C1 segment of cervical spinal cord (tissue), 14 donors: ENCODE results near the gene CDH5.
"Not testable (repeated sequence)": the region's sequence is repeated elsewhere in the genome, so short reads cannot be mapped to it uniquely, and the experiment has no call there.

Source experiments
- DNase-seq, 14 donors: peaks; one replicate each; lab custom pipeline; 2025; lab: John Stamatoyannopoulos, UW

CDH5 gene

DNA sequence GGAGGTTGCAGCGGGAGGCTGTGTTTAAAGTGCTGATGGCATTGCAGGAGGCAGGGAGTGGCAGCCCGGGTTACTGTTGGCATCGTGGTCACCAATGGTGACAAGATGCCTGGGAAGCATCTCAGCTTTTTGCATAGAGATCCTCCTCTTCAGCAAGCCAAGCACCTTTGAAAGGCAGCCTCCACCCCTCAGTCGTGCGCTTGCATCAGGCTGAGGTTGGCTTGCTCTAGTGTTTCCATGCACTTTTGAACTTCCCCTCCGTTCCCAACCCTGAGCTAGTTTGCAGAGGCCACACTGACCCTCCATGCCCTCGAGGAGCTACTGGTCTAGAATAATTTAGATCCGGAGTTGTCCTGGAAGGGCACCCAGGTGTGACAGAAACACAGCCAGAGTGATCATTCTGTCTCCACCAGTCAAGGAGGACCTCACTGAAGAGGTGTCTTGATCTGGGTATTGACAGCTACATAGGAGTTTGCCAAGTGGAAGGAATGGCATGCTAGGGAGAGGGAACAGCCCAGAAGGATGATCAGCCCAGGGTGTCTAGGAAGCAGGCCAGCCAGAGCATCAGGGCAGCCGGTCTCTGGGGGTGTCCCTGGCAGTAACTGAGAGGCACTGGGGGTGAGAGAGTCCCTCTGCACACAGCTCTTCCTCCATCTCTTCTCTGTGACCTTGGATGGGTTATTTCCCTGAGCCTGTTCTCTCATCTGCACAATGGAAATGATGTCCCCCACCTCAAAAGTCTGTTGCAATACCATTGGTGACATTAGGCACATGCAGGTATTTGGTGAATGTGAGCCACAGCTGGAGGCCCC, 68.3 kb downstream of the CDH5 start:
- no peak for DNase-seq

DNA sequence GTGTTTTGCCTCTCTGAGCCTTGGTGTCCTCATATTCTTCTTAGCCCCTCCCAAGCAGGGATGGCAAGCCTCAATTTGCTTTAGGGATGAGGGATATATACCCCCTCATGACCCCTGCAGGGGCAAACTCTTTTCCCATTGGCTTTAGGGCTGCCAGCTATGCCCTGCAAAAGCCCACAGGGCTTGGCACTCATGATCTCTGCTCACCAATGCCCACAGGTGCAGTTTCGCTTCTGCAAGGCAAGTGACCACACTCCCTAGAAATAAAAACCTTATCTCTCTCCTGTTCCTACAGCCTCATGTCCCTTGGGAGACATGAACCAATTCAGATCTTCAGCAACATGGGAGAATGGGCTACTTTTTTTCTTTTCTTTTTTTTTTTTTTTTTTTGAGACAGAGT, 69.4 kb downstream of the CDH5 start:
- no peak for DNase-seq

DNA sequence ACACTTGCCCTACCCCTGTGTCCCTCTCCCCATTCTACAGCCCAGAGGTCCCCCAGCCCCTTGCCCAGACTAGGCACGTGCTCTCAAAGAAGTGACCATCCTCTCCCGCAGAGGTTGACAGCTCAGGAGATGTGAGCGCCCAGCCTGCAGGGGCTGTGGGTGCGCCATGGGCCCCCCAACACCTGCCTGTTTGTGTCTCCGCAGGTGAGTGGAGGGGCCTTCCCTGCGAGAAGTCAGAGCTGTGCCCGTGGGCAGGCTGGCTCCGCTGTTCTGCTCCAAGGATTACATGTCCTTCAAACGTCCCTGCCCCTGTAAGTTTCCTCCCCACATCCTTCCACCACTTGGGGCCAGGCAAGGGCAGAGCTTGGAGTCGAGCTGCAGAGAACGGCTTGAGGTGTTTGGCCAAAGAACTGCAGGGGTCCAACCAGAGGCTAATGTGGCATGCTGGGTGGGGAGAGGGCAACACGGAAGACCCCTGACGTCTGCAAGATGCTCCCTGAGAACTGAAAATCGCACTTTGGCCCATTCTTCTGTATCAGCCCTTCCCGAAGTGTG, 71.0 kb downstream of the CDH5 start:
- no peak for DNase-seq

DNA sequence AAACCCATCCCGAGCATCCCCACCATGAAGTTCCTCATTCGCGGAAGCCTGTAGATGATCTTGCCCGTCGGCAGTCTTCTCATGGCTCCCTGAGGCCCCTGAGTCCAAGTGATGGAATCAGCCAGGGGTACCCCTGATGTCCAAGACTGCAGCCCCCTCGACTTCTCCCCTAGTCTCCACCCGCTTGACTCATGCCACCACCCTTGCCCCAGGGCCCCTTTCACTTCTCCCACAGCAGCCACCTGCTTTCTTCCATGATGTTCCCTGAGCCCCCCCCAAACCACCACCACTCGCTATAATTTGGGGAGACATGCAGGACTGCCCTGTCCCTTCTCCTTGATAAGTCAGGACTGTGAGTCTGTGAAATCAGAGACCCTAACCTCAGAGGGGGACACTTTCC, 72.0 kb downstream of the CDH5 start:
- DNase-seq = no peak

GRCh38 chr16:66439051-66439730, 72.7 kb downstream of the CDH5 start:
- no peak for DNase-seq

DNA sequence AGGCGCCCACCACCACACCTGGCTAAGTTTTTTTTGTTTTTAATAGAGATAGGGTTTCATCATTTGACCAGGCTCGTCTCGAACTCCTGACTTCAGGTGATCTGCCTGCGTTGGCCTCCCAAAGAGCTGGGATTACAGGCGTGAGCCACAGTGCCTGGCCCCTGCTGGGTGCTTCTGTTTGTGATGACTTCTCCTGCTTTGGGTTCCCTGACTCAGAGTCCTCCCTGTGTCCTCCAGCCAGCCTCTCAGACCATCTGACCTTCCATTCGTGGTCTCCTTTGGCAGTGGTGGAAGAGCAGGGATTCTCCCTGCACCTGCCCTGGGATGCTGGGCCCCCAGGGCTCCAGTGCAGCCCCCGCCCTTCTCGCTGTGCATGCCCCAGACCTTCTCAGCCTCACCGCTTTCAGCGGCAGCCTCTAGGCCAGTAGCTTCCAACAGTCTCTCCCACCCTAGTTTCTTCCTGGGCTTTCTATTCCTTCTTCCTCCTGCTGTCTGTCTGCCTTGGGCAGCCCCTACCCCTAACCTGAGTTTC, 73.8 kb downstream of the CDH5 start:
- DNase-seq = no peak

DNA sequence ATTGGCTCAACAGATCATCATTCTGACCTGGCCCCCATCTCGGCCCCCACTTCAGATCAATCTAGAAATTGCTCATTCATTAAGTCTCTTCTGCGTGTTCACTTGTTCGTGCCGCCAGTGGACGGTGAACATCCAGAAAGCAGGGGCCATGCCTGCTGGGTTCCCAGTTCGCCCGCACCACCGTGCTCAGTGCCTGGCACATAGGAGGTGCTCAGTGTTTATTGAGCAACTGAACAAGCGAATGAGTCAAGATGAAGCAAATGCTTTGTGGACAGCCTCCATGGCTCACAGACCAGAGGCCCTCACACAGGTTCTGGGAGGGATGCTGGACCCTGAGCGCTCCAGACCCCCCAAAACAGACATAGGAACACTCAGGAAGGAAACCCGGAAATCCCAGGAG, 74.5 kb downstream of the CDH5 start:
- DNase-seq = no peak

DNA sequence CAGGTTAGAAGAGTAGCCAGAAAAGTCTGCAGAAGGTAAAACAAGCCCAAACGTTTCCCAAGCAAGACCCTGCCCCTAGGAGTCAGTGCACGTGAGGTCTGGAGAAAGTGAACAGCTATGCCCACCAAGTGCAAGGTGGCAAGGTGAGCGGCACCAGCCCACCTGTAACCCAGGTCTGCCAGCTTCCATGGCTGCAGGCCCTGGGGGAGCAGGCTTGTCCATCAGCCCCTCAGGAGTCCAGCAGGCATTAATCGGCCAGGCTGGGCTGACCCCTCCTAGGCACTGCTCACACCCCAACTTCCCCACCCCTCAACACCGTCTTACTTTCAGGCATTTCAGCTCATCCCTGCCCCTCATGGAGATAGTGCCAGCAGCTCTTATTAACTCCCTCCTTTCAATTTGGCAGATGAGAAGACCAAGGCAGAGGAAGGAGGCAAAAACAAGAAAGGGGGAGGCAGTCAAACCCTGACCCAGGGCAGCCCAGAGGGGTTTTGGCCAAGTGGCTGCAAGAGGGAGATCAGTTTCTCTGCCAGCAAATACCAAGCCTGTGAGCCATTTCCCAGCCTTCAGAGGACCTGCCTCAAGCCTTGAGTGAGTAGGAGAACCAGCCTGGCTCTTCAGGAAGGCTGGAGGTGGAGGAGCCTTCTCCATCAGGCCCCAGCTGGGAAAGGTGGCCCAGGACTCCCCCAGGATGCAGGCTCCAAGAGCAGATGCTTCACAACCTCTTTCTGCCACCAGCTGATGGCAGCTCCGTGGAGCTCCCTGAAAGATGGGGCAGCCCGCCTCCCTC, 75.3 kb downstream of the CDH5 start:
- no peak for DNase-seq

DNA sequence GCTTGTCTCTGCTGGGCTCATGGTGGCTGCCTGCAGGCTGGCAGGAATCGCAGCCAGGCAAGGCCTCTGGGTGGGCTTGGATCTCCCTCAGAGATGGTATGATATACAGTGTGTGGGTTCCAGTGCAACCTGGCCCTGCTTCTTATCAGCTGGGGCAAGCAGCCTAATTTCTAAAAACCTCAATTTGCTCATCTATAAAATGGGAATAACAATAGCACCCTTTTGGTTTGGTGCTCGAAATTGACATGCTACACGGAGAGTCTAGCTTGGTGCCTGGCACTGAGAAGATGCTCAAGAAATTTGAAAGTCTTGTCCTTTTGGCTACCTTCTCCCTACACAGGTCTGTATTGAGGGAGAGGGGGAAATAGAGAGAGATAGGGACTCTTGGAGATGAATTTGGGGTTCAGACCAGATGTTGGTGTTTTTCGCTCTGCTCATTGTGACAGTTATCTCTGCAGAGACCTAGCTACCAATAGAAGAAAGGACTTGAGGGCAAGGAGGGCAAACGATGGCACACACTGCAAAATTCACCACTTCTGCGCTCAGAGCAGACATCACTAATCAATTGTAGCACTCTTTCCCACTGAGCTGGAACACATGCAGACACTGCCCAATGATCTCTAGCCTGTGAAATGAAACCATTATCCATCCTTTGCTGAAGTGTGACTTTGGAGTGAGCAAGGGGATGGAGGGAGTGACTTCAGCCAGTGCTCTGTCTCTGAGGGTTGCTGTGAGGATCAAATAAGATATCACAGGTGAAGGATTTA, 76.2 kb downstream of the CDH5 start:
- no peak for DNase-seq

GRCh38 chr16:66443269-66443652, 76.8 kb downstream of the CDH5 start:
- no peak for DNase-seq

DNA sequence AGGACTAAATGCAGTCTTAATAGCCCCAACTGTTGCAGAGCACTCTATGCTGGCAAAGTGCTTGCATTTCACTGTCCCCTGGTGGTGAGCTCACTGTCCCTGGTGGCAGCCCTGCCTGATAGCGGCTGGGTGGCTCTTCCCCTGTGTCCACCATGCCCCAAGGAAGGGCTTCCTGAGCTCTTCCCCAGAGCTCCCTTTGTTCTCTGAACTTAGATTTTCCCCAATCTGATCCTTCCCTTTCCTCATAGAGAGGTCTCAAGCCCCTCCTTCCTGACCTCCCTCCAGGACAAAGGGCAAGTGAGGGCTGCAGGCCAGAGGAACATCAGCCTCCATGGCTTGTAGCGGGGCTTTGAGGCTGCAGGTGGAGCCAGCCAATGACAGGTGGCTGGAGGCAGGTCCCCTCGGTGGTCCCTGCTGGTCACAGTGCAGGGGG, 77.6 kb downstream of the CDH5 start:
- no peak for DNase-seq

DNA sequence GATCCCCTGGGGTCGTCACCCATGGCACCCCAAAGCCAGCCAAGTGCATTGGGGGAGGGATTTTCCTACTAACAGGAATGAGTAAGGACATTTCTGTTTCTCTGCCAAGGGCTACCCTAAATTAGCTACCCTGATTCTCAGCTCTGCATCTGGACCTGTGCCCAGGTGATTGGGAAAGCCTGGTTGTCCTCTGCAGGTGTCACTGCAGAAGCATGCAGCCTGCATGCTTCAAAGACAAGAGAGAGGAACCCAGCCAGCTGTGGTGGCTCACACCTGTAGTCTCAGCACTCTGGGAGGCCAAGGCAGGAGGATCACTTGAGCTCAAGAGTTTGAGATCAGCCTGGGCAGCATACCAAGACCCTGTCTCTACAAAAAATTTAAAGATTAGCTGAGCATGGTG, 80.2 kb downstream of the CDH5 start:
- DNase-seq = no peak

GRCh38 chr16:66447491-66447890, 81.0 kb downstream of the CDH5 start:
- no peak for DNase-seq

GRCh38 chr16:66451548-66451947, 85.1 kb downstream of the CDH5 start:
- DNase-seq = no peak

DNA sequence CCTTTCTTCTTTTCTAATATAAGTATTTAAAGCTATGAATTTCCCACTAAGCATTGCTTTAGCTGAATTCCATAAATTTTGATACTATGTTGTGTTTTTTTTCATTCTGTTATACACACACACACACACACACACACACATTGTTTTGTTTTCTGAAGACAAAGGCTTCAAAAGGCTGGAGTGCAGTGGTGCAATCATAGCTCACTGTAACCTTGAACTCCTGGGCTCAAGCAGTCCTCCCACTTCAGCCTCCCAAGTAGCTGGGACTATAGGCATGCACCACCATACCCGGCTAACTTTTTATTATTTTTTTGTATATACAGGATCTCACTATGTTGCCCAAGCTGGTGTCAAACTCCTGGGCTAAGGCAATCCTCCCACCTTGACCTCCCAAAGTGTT, 86.7 kb downstream of the CDH5 start:
- DNase-seq = not testable (repeated sequence)
